ENCODE data around the gene UBE2J2. TPM values are rescaled to one million over a fixed set of nuclear protein-coding genes. Genes with fewer than 3 reads are reported as not detected.
A peak's percentile ranks its signal among the peaks of the same experiment; 100 is the strongest.

The UBE2J2 gene
- total and polyA plus RNA-seq, 10 donors, result 39.1 to 69.7 (median 55.3) TPM

DNA sequence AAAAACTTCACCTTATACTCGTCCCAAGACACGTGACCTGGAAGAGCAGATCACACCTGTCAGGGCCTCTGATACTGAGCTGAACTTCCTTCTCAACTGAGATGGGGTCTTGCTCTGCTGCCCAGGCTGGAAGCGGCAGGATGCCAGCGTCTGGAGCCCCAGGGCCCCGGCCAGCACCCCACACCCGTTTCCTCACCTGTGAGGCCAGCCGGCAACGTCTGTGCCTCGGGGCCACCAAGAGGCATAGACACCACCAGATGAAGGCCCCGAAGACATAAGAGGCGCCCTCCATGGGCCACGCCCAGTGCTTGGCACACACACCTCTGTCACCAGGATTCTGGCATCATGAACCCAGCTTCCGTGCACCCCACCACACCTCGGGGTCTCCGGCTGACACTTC lies 50.3 kb downstream of the UBE2J2 start:
- 88 to 98% (median 94%) methylated on average over 8 to 15 of the region's 15 CpGs for WGBS, 5 donors
- Histone ChIP-seq H3K9me3 (no peaks in the 10 kb centered on the region), H3K4me1 (peaks cover 0 to 33% (median 8%) of the 10 kb centered on the region in 6 donors), H3K27me3 (replicated peaks in 1 of 7) (no peaks in the 10 kb centered on the region), H3K4me3 (no peak overlapping the region), H3K27ac (no peak overlapping the region), H3K36me3 (peaks cover 0 to 100% (median 93%) of the 10 kb centered on the region in 6 donors)
- DNase-seq, result no peak
- no peak for TF ChIP-seq POLR2AphosphoS5 (IDR thresholded peaks at IDR 0.05)
- TF ChIP-seq POLR2A (IDR thresholded peaks at IDR 0.05), result no peak
- TF ChIP-seq CTCF (IDR thresholded peaks at IDR 0.05 in 8 of 11, conservative IDR thresholded peaks at IDR 0.05 in 3 of 11), result no peak
- intact Hi-C loops (cut with DNase I; ENCODE audit: low total_unique reads), result no loop called here

DNA sequence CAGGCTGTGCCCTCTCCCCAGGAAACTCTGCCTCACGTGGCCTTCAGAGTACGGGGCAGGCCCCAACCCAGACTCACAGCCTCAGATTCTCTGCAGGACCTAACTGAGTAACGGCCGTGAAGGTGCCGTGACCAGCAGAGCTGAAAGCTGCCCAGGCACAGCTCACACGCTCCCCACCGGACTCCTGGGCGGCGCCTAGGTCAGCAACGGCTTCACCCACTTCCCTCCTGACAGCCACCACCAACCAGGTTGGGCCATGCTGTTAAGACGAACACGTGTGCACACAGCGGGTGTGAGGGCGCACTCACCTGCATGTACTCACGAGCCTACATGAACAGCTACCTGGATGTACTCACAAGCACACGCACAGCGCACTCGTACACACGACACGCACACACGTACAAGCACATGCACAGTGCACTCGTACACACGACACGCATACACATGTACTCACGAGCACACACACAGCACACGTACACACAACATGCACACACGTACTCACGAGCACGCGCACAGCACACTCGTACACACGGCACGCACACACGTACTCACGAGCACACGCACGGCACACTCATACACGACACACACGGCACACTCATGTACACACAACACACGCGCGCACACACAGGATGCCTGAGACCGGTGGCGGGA lies 51.0 kb downstream of the UBE2J2 start:
- Histone ChIP-seq H3K27me3 (replicated peaks in 1 of 7) (no peaks in the 10 kb centered on the region), H3K9me3 (no peaks in the 10 kb centered on the region), H3K27ac (peak overlapping the region in 2 of 8 donors; percentile 30 to 32), H3K36me3 (peaks cover 0 to 100% (median 93%) of the 10 kb centered on the region in 6 donors), H3K4me1 (peaks cover 0 to 27% (median 6%) of the 10 kb centered on the region in 6 donors), H3K4me3 (no peak overlapping the region)
- 91 to 96% (median 94%) methylated on average over 42 to 44 of the region's 44 CpGs for WGBS, 5 donors
- intact Hi-C loops (cut with DNase I; ENCODE audit: low total_unique reads), result no loop called here
- no peak for DNase-seq
- TF ChIP-seq POLR2AphosphoS5 (IDR thresholded peaks at IDR 0.05) (peak in 2 of 3 donors; percentile 24 to 48), CTCF (IDR thresholded peaks at IDR 0.05 in 8 of 11, conservative IDR thresholded peaks at IDR 0.05 in 3 of 11) (no peak)

GRCh38 chr1:1221887-1222574 lies 51.6 kb downstream of the UBE2J2 start:
- H3K27me3 ChIP-seq (replicated peaks in 1 of 7), result no peaks in the 10 kb centered on the region
- no peak overlapping the region for H3K4me3 ChIP-seq
- intact Hi-C loops (cut with DNase I; ENCODE audit: low total_unique reads), result no loop called here
- H3K27ac ChIP-seq, result peak overlapping the region in 2 of 8 donors; percentile 30 to 32
- H3K36me3 ChIP-seq, result peaks cover 0 to 100% (median 93%) of the 10 kb centered on the region in 6 donors
- WGBS, 5 donors, result 79 to 91% (median 89%) methylated on average over 25 to 30 of the region's 30 CpGs
- no peak for DNase-seq
- peaks cover 0 to 22% (median 3%) of the 10 kb centered on the region in 6 donors for H3K4me1 ChIP-seq
- TF ChIP-seq CTCF (IDR thresholded peaks at IDR 0.05 in 8 of 11, conservative IDR thresholded peaks at IDR 0.05 in 3 of 11) (no peak), POLR2A (IDR thresholded peaks at IDR 0.05) (no peak), POLR2AphosphoS5 (IDR thresholded peaks at IDR 0.05) (no peak)
- no peaks in the 10 kb centered on the region for H3K9me3 ChIP-seq

- TF ChIP-seq POLR2AphosphoS5 (IDR thresholded peaks at IDR 0.05) (no peak), POLR2A (IDR thresholded peaks at IDR 0.05) (no peak)
- Histone ChIP-seq H3K4me3 (no peak overlapping the region), H3K4me1 (peaks cover 6 to 24% (median 12%) of the 10 kb centered on the region in 6 donors), H3K27ac (peak overlapping the region in 3 of 8 donors; percentile 32 to 60 (median 50)), H3K27me3 (replicated peaks in 1 of 7) (no peaks in the 10 kb centered on the region), H3K9me3 (no peaks in the 10 kb centered on the region), H3K36me3 (peaks cover 0 to 99% (median 85%) of the 10 kb centered on the region in 6 donors)
- intact Hi-C loops (cut with DNase I; ENCODE audit: low total_unique reads), result no loop called here
- no peak for DNase-seq
- WGBS, 5 donors, result 90 to 93% (median 92%) methylated on average over 22 to 24 of the region's 24 CpGs
These were observed 53.5 kb downstream of the UBE2J2 start for GRCh38 chr1:1220197-1220596.

Data from spleen (tissue), 11 donors.